ENCODE measurements around the gene GRAP2. TPM values are rescaled to one million over a fixed set of nuclear protein-coding genes. Genes with fewer than 3 reads are reported as not detected.

The GRAP2 gene
- total RNA-seq, 1 experiment from 2014 or later, result 0.54 TPM

DNA sequence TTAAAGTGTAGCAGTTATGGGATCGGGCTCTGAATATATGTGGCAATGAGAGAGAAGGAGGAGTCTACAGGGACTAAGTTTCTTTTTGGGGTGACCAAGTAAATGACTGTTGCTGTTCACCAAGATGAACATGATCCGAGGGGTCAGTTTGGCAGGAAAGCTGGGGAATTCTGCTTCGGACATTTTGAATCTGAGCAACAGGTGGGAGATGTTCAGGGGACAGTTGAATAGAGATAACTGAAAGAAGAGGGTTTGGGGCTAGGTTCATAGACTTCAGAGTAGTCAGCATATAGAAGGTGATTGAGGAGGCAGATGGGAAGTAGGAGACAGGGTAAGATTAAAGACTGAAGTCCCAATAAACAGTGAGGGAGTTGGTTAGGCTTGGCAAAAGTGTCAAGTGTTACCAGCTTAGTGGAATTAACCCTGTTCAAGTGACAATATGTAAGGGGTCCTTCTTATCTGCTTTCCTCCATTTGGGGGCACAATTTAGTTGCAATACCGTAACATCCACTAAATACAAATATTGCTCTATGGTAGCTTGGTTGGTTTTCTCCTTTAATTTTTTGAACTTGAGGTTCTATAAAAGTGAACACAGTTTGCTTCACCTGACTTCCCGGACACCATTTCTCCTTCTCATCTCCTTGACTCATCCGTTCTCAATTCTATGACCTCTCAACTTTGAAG is 4.4 kb upstream of the GRAP2 start:
- Histone ChIP-seq H3K4me3 (ENCODE audit: low read depth in 2 of 2, low read length in 2 of 2) (no peak overlapping the region), H3K27ac (ENCODE audit: low read length) (no peak overlapping the region), H3K4me1 (ENCODE audit: control insufficient read depth, insufficient read depth, low read length) (no peaks in the 10 kb centered on the region), H3K9me3 (ENCODE audit: control insufficient read depth, insufficient read depth, low read depth, low read length) (no peaks in the 10 kb centered on the region), H3K27me3 (ENCODE audit: control insufficient read depth, insufficient read depth, low read length) (peaks cover 2% of the 10 kb centered on the region), H3K36me3 (ENCODE audit: control insufficient read depth, insufficient read depth, low read length) (no peaks in the 10 kb centered on the region)
- POLR2A ChIA-PET, result no interaction called here
- CTCF ChIA-PET, result no interaction called here
- DNase-seq (ENCODE audit: low read depth, low spot score) (no peak), ATAC-seq (no peak)
- no TSS peak for BruUV-seq (replicated peaks)
- TF ChIP-seq, protein P1, sequence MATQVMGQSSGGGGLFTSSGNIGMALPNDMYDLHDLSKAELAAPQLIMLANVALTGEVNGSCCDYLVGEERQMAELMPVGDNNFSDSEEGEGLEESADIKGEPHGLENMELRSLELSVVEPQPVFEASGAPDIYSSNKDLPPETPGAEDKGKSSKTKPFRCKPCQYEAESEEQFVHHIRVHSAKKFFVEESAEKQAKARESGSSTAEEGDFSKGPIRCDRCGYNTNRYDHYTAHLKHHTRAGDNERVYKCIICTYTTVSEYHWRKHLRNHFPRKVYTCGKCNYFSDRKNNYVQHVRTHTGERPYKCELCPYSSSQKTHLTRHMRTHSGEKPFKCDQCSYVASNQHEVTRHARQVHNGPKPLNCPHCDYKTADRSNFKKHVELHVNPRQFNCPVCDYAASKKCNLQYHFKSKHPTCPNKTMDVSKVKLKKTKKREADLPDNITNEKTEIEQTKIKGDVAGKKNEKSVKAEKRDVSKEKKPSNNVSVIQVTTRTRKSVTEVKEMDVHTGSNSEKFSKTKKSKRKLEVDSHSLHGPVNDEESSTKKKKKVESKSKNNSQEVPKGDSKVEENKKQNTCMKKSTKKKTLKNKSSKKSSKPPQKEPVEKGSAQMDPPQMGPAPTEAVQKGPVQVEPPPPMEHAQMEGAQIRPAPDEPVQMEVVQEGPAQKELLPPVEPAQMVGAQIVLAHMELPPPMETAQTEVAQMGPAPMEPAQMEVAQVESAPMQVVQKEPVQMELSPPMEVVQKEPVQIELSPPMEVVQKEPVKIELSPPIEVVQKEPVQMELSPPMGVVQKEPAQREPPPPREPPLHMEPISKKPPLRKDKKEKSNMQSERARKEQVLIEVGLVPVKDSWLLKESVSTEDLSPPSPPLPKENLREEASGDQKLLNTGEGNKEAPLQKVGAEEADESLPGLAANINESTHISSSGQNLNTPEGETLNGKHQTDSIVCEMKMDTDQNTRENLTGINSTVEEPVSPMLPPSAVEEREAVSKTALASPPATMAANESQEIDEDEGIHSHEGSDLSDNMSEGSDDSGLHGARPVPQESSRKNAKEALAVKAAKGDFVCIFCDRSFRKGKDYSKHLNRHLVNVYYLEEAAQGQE (IDR thresholded peaks at IDR 0.05; ENCODE audit: insufficient read depth in 1 of 2, low read depth in 2 of 2, low read length in 1 of 2), result no peak
- TF ChIP-seq POLR2AphosphoS5 (IDR thresholded peaks at IDR 0.05; ENCODE audit: low read depth, low read length) (no peak), TCF7L2 (IDR thresholded peaks at IDR 0.05; ENCODE audit: low read depth, low read length) (no peak), SIN3A (IDR thresholded peaks at IDR 0.05; ENCODE audit: borderline replicate concordance, insufficient read depth, low read depth, low read length) (no peak)
- TF ChIP-seq, protein P2, sequence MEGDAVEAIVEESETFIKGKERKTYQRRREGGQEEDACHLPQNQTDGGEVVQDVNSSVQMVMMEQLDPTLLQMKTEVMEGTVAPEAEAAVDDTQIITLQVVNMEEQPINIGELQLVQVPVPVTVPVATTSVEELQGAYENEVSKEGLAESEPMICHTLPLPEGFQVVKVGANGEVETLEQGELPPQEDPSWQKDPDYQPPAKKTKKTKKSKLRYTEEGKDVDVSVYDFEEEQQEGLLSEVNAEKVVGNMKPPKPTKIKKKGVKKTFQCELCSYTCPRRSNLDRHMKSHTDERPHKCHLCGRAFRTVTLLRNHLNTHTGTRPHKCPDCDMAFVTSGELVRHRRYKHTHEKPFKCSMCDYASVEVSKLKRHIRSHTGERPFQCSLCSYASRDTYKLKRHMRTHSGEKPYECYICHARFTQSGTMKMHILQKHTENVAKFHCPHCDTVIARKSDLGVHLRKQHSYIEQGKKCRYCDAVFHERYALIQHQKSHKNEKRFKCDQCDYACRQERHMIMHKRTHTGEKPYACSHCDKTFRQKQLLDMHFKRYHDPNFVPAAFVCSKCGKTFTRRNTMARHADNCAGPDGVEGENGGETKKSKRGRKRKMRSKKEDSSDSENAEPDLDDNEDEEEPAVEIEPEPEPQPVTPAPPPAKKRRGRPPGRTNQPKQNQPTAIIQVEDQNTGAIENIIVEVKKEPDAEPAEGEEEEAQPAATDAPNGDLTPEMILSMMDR (IDR thresholded peaks at IDR 0.05), result no peak
- intact Hi-C loops (cut with micrococcal nuclease; ENCODE audit: unreplicated experiment) (no loop called here), in situ Hi-C loops (cut with HindIII; ENCODE audit: low pct_unique_long_range_greater_than_20kb, low sequenced_read_pairs) (no loop called here)

DNA sequence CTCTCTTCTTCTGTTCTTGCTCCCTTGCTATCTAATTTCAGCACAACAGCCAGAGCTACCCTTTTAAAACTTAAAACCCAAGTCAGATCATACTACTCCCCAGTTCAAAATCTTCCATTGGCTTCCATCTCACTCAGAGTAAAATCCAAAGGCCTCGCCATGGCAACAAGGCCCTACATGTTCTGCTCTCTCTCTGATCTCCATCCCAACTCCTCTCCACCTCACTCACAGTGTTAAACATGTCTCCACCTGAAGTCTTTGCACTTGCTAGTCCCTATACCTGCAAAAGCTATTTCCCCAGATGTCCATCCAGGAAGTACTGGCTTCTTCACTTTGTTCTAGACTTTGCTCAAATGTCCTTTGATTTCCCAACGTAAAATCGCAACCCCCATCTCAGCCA is 3.0 kb upstream of the GRAP2 start:
- in situ Hi-C loops (cut with HindIII; ENCODE audit: low pct_unique_long_range_greater_than_20kb, low sequenced_read_pairs), result no loop called here
- Histone ChIP-seq H3K4me3 (ENCODE audit: low read depth in 2 of 2, low read length in 2 of 2) (no peak overlapping the region), H3K36me3 (ENCODE audit: control insufficient read depth, insufficient read depth, low read length) (no peaks in the 10 kb centered on the region), H3K4me1 (ENCODE audit: control insufficient read depth, insufficient read depth, low read length) (no peaks in the 10 kb centered on the region), H3K27ac (ENCODE audit: low read length) (no peak overlapping the region), H3K9me3 (ENCODE audit: control insufficient read depth, insufficient read depth, low read depth, low read length) (no peaks in the 10 kb centered on the region), H3K27me3 (ENCODE audit: control insufficient read depth, insufficient read depth, low read length) (peaks cover 6% of the 10 kb centered on the region)
- POLR2A ChIA-PET, result no interaction called here
- CTCF ChIA-PET, result no interaction called here
- TF ChIP-seq, protein P1 (IDR thresholded peaks at IDR 0.05; ENCODE audit: insufficient read depth in 1 of 2, low read depth in 2 of 2, low read length in 1 of 2), result no peak
- TF ChIP-seq POLR2AphosphoS5 (IDR thresholded peaks at IDR 0.05; ENCODE audit: low read depth, low read length), result no peak
- no peak for TF ChIP-seq TCF7L2 (IDR thresholded peaks at IDR 0.05; ENCODE audit: low read depth, low read length)
- TF ChIP-seq SIN3A (IDR thresholded peaks at IDR 0.05; ENCODE audit: borderline replicate concordance, insufficient read depth, low read depth, low read length), result no peak
- TF ChIP-seq, protein P2 (IDR thresholded peaks at IDR 0.05), result no peak
- intact Hi-C loops (cut with micrococcal nuclease; ENCODE audit: unreplicated experiment), result no loop called here
- BruUV-seq (replicated peaks), result no TSS peak
- DNase-seq (ENCODE audit: low read depth, low spot score), result no peak
- ATAC-seq, result no peak

All from Panc1 (cell line).